Measurements from ENCODE around the gene HBS1L. TPM values are rescaled to one million over a fixed set of nuclear protein-coding genes. Genes with fewer than 3 reads are reported as not detected.

HBS1L gene
- polyA plus RNA-seq, 1 donor (not counting 4 experiments of a cell fraction or from before 2014, with no cell fraction given): 61.6 TPM

DNA sequence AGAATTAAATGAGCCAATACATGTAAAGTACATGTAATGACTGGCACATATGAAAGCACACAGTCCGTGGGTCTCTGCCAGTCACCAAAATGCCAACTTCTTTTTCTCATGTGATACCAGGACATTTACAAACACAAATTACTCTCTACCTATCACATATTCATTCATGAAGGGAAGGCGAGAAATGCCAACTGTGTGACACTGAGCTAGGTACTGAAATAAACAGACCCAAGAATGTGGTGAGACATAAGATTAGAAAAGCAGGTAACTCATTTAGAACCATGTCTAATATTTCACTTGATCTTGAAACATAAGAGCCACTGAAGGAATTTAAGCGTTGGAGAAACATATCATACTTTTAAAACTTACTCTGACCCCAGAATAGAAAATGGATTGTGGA, 41.4 kb downstream of the HBS1L start:
- no peaks in the 10 kb centered on the region for H4K20me1 ChIP-seq (ENCODE audit: control insufficient read depth, extremely low read depth, insufficient read depth, low read length)
- dilution Hi-C loops (cut with MboI; ENCODE audit: extremely low pct_ligation_motif_present, low sequenced_read_pairs): no loop called here
- H3K4me2 ChIP-seq (ENCODE audit: control insufficient read depth, extremely low read depth, insufficient read depth, low read depth, low read length): no peak overlapping the region
- peaks cover 2% of the 10 kb centered on the region for H3K79me2 ChIP-seq (ENCODE audit: control insufficient read depth, insufficient read depth, low read length)
- no peaks in the 10 kb centered on the region for H3K9me1 ChIP-seq (ENCODE audit: control insufficient read depth, extremely low read depth, insufficient read depth, low read length)
- no peak overlapping the region for H3K27ac ChIP-seq (ENCODE audit: control insufficient read depth, insufficient read depth, low read length)
- no peaks in the 10 kb centered on the region for H3K4me1 ChIP-seq (ENCODE audit: control insufficient read depth, extremely low read depth, insufficient read depth, low read length)
- H3K36me3 ChIP-seq (ENCODE audit: control insufficient read depth in 2 of 2, extremely low read depth in 1 of 2, insufficient read depth in 2 of 2, low read length in 2 of 2): no peaks in the 10 kb centered on the region
- H3K27me3 ChIP-seq (ENCODE audit: control insufficient read depth, extremely low read depth, insufficient read depth, low read length): no peaks in the 10 kb centered on the region
- DNase-seq (ENCODE audit: low read depth, low spot score): no peak
- H3K9me3 ChIP-seq (ENCODE audit: control insufficient read depth, low read depth, low read length): no peaks in the 10 kb centered on the region
- no peak overlapping the region for H3K4me3 ChIP-seq (ENCODE audit: control insufficient read depth in 2 of 3, extremely low read depth in 1 of 3, insufficient read depth in 2 of 3, low read depth in 1 of 3, low read length in 3 of 3)
- TF ChIP-seq, protein P1, sequence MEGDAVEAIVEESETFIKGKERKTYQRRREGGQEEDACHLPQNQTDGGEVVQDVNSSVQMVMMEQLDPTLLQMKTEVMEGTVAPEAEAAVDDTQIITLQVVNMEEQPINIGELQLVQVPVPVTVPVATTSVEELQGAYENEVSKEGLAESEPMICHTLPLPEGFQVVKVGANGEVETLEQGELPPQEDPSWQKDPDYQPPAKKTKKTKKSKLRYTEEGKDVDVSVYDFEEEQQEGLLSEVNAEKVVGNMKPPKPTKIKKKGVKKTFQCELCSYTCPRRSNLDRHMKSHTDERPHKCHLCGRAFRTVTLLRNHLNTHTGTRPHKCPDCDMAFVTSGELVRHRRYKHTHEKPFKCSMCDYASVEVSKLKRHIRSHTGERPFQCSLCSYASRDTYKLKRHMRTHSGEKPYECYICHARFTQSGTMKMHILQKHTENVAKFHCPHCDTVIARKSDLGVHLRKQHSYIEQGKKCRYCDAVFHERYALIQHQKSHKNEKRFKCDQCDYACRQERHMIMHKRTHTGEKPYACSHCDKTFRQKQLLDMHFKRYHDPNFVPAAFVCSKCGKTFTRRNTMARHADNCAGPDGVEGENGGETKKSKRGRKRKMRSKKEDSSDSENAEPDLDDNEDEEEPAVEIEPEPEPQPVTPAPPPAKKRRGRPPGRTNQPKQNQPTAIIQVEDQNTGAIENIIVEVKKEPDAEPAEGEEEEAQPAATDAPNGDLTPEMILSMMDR (optimal IDR thresholded peaks at IDR 0.05 in 1 of 3, IDR thresholded peaks at IDR 0.05 in 1 of 3, conservative IDR thresholded peaks at IDR 0.05 in 1 of 3; ENCODE audit: extremely low read depth in 1 of 3, insufficient read depth in 2 of 3, low read length in 3 of 3): no peak
- TF ChIP-seq EZH2 (IDR thresholded peaks at IDR 0.05; ENCODE audit: low read length): no peak
- no peak overlapping the region for H2AFZ ChIP-seq (ENCODE audit: control insufficient read depth, low read length)
- no peak overlapping the region for H3K9ac ChIP-seq (ENCODE audit: control insufficient read depth, extremely low read depth, insufficient read depth, low read length)
- FAIRE-seq: no peak

DNA sequence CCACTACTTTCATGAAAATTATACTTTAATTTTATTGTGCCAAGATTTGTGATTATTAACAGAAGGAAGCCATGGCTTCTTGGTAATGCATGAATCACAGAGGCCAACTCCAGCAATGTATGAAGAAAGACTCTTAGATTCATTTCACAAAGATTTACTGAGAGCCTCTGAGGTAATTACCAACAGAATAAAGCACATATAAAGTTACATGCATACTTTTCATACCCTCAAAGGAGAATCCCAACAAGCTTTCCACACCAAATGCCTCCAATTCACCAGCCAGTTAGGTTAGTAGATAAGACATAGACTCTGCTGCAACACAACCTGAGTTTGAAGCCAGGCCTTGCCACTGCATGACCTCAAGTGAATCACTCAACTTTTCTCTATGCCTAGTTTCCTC, 41.9 kb downstream of the HBS1L start:
- Histone ChIP-seq H3K79me2 (ENCODE audit: control insufficient read depth, insufficient read depth, low read length) (peaks cover 2% of the 10 kb centered on the region), H3K4me3 (ENCODE audit: control insufficient read depth in 2 of 3, extremely low read depth in 1 of 3, insufficient read depth in 2 of 3, low read depth in 1 of 3, low read length in 3 of 3) (no peak overlapping the region), H2AFZ (ENCODE audit: control insufficient read depth, low read length) (no peak overlapping the region), H3K9me1 (ENCODE audit: control insufficient read depth, extremely low read depth, insufficient read depth, low read length) (no peaks in the 10 kb centered on the region), H3K9ac (ENCODE audit: control insufficient read depth, extremely low read depth, insufficient read depth, low read length) (no peak overlapping the region), H3K27me3 (ENCODE audit: control insufficient read depth, extremely low read depth, insufficient read depth, low read length) (no peaks in the 10 kb centered on the region), H3K4me1 (ENCODE audit: control insufficient read depth, extremely low read depth, insufficient read depth, low read length) (no peaks in the 10 kb centered on the region), H3K9me3 (ENCODE audit: control insufficient read depth, low read depth, low read length) (no peaks in the 10 kb centered on the region), H4K20me1 (ENCODE audit: control insufficient read depth, extremely low read depth, insufficient read depth, low read length) (no peaks in the 10 kb centered on the region), H3K27ac (ENCODE audit: control insufficient read depth, insufficient read depth, low read length) (no peak overlapping the region), H3K36me3 (ENCODE audit: control insufficient read depth in 2 of 2, extremely low read depth in 1 of 2, insufficient read depth in 2 of 2, low read length in 2 of 2) (no peaks in the 10 kb centered on the region), H3K4me2 (ENCODE audit: control insufficient read depth, extremely low read depth, insufficient read depth, low read depth, low read length) (no peak overlapping the region)
- TF ChIP-seq EZH2 (IDR thresholded peaks at IDR 0.05; ENCODE audit: low read length): no peak
- TF ChIP-seq, protein P1 (optimal IDR thresholded peaks at IDR 0.05 in 1 of 3, IDR thresholded peaks at IDR 0.05 in 1 of 3, conservative IDR thresholded peaks at IDR 0.05 in 1 of 3; ENCODE audit: extremely low read depth in 1 of 3, insufficient read depth in 2 of 3, low read length in 3 of 3): no peak
- no peak for FAIRE-seq
- DNase-seq (ENCODE audit: low read depth, low spot score): no peak
- dilution Hi-C loops (cut with MboI; ENCODE audit: extremely low pct_ligation_motif_present, low sequenced_read_pairs): no loop called here

Measured in keratinocyte (primary cell).